Suprapubic skin (tissue), 4 donors: Measurements from ENCODE around the gene MMS22L.

Source experiments
- CTCF ChIP-seq, 2 donors: fragments of 200-600 bp in 1 of 2; fragments of 450-650 bp in 1 of 2; sonication (generic) in 1 of 2; IDR thresholded peaks; one replicate each; pipeline ENCODE4 v1.5.1; 2016 to 2019; ENCODE audit warnings: antibody characterized with exemption in 2 of 2, mild to moderate bottlenecking in 1 of 2, moderate library complexity in 1 of 2
- EP300 ChIP-seq: sonication (generic); formaldehyde crosslinking; IDR thresholded peaks from one replicate; pipeline ENCODE4 v1.6.1; 2017; ENCODE audit warnings: antibody characterized with exemption
- POLR2A ChIP-seq, 2 donors: fragments of 450-650 bp; IDR thresholded peaks; one replicate each; pipeline ENCODE4 v1.6.1; 2017; ENCODE audit warnings: antibody characterized with exemption in 2 of 2, mild to moderate bottlenecking in 2 of 2, moderate library complexity in 2 of 2
- POLR2AphosphoS5 ChIP-seq, 3 donors: sonication (generic); formaldehyde crosslinking; IDR thresholded peaks; one replicate each; pipeline ENCODE4 v1.6.1; 2017; ENCODE audit warnings: antibody characterized with exemption in 3 of 3

DNA sequence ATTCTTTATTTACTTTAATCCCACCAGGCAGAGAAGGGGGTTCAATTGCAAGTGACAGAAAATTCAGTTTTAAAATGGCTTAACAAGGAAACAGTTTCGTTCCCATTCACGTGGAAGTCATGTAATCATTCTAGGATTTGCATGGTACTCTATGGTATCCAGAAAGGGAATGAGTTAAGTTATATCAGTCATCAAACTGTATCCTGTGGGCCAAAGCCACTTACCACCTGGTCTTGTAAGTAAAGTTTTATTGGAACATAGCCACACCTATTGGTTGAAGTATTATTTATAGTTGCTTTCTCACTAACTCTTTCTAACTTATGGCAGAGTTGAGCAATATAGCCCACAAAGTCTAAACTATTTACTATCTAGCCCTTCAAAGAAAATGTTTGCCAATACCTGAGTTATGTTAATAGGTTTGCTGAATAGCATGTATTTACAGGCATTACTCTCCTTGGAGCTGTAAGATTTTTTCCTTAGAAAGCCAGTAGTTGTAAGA is 10.2 kb upstream of the MMS22L start:
- no peak for TF ChIP-seq POLR2A (IDR thresholded peaks at IDR 0.05)
- TF ChIP-seq EP300: no peak
- no peak for TF ChIP-seq CTCF (IDR thresholded peaks at IDR 0.05)
- TF ChIP-seq POLR2AphosphoS5 (IDR thresholded peaks at IDR 0.05): no peak
